ENCODE results near the gene AGPAT4.

The AGPAT4 gene

GRCh38 chr6:161227004-161227960 is 46.6 kb downstream of the AGPAT4 start:
- no peak for DNase-seq (ENCODE audit: low spot score)

- DNase-seq (ENCODE audit: low spot score): no peak
These were observed 47.6 kb downstream of the AGPAT4 start for GRCh38 chr6:161226009-161226964.

- DNase-seq (ENCODE audit: low spot score): no peak
These were observed 48.2 kb downstream of the AGPAT4 start for GRCh38 chr6:161225681-161226008.

GRCh38 chr6:161224951-161225680 is 48.7 kb downstream of the AGPAT4 start:
- peak; percentile 26 for DNase-seq (ENCODE audit: low spot score)

GRCh38 chr6:161223646-161224045 is 50.2 kb downstream of the AGPAT4 start:
- DNase-seq (ENCODE audit: low spot score): no peak

GRCh38 chr6:161222706-161223234 is 51.1 kb downstream of the AGPAT4 start:
- DNase-seq (ENCODE audit: low spot score): no peak

GRCh38 chr6:161220346-161220745 is 53.5 kb downstream of the AGPAT4 start:
- no peak for DNase-seq (ENCODE audit: low spot score)

- DNase-seq (ENCODE audit: low spot score): no peak
These were observed 54.2 kb downstream of the AGPAT4 start for GRCh38 chr6:161219680-161220079.

GRCh38 chr6:161218222-161218621 is 55.6 kb downstream of the AGPAT4 start:
- DNase-seq (ENCODE audit: low spot score): no peak

- no peak for DNase-seq (ENCODE audit: low spot score)
These were observed 56.2 kb downstream of the AGPAT4 start for GRCh38 chr6:161217628-161218027.

GRCh38 chr6:161216616-161217205 is 57.1 kb downstream of the AGPAT4 start:
- DNase-seq (ENCODE audit: low spot score): no peak

- no peak for DNase-seq (ENCODE audit: low spot score)
These were observed 57.8 kb downstream of the AGPAT4 start for GRCh38 chr6:161215876-161216615.

- peak; percentile 32 for DNase-seq (ENCODE audit: low spot score)
These were observed 58.7 kb downstream of the AGPAT4 start for GRCh38 chr6:161215193-161215592.

GRCh38 chr6:161214722-161215121 is 59.1 kb downstream of the AGPAT4 start:
- DNase-seq (ENCODE audit: low spot score): no peak

GRCh38 chr6:161212902-161213301 is 61.0 kb downstream of the AGPAT4 start:
- DNase-seq (ENCODE audit: low spot score): no peak

- no peak for DNase-seq (ENCODE audit: low spot score)
These were observed 62.4 kb downstream of the AGPAT4 start for GRCh38 chr6:161211380-161212035.

GRCh38 chr6:161210857-161211256 is 63.0 kb downstream of the AGPAT4 start:
- DNase-seq (ENCODE audit: low spot score): no peak

- DNase-seq (ENCODE audit: low spot score): no peak
These were observed 66.7 kb downstream of the AGPAT4 start for GRCh38 chr6:161207200-161207599.

- DNase-seq (ENCODE audit: low spot score): no peak
These were observed 68.8 kb downstream of the AGPAT4 start for GRCh38 chr6:161204866-161205557.

Measured in RKO (cell line).